Stimulated activated CD4-positive, alpha-beta T cell treated with anti-CD3 and anti-CD28 coated beads, Interleukin-15, amount 100 ng/mL, for 48 hours (primary cell): Measurements from ENCODE around the gene ABTB1.
"Not testable (repeated sequence)": the region's sequence is repeated elsewhere in the genome, so short reads cannot be mapped to it uniquely, and the experiment has no call there.

Experiments
- DNase-seq, 2 donors: peaks; one replicate each; pipeline ENCODE4 v3.0.0-alpha.2; 2020; ENCODE audit warnings: low read depth in 2 of 2

ABTB1 gene

DNA sequence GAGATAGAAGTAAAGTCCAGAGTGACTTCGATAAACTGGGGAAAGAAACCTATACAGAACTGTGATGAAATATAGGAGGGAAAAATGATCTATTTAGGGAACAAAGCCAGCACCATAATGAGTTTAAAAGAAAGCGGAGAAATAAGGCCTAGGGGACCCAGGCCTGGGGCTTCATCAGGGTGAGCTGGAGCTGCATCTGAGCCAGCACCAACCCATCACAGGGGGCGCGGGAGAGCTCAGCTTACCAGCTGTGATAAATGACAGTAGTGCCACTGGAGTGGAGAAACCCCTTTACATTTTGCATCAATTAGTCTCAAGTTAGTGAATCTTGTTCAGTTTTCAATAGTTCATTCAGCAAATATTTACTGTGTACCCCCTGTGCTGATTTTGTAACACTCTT lies 22.5 kb upstream of the ABTB1 start:
- no peak for DNase-seq

DNA sequence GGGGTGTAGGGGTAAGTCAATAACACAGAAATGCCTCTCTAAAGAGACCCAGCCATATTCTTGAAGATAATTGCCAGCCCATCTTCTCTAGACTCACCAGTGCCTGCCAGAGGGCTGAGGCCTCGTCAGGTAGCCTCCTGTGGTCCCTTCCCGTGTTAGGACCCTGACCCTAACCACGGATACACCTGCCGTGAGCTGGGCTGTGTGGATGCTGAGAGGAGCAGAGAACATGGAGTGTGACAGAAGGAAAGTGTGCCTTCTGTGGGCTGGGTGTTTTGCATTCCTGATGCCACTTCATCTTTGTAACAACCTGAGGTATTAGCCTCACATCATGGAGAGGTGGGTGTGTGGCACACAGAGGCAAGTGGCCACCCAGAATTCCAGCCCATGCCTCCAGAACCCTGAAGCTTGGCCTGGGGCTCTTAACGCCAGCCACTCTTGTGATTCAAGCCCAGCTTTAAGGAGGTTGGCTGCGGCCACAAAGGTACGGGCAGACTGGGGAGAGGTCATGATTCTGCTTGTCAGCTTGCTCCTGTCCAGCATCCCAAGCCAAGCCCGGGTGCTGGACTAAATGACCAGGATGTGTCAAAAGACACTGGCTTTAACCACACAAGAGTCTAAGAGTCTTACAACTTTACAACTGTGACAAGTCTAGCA lies 21.1 kb upstream of the ABTB1 start:
- DNase-seq = no peak

DNA sequence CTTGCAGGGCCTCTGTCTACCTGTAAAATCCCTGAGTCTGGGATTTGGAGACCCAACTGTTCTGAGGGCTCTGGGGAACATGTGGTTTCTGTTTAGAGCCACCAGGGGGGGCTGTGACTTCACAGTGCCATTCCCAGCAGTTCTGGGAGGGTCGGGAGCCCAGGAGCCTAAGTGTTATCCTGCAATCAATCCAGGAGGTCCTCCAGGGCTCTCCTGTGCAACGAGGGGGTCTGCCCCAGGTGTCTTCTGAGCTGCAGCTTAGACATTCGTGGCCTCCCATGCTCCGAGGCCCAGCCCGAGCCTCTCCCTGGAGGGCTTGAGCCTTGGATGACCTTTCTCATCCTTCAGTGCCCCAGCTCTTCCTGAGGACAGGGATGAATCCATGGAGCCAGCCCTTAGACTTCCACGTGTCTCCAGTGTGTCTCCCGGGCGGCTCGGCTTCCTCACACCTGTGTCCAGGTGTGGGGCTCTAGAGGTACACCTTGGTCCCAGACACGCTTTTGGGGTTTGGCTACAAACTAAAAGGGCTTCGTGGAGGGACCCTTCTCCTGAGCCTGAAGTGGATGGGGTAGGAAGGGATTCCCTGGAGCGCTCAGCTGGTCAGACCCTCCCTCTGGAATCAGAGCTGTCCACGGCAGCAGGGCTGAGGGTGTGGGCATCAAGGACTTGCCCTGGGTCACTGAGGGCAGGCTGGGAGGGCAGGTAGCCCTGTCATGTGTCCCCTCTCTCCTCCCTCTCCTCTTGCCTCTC lies 20.3 kb upstream of the ABTB1 start:
- DNase-seq = no peak

DNA sequence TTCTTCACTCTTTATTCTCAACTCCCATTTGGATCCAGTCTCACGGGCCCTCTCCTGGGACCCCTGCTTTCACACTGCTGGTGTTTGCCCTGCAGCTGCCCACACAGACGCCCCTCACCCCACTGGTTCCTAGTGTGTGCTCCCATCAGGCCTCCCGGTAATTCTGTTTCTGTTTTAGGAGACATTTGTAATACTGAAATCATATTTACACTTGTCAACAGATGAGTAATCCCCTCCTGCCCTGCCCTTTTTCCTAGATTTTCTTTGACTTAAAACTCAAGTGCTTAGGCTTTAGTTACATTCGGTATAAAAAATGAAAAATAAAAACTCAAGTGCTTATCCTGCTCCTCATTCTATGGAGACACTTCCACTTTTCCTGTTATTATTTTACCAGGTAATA lies 18.4 kb upstream of the ABTB1 start:
- no peak for DNase-seq

DNA sequence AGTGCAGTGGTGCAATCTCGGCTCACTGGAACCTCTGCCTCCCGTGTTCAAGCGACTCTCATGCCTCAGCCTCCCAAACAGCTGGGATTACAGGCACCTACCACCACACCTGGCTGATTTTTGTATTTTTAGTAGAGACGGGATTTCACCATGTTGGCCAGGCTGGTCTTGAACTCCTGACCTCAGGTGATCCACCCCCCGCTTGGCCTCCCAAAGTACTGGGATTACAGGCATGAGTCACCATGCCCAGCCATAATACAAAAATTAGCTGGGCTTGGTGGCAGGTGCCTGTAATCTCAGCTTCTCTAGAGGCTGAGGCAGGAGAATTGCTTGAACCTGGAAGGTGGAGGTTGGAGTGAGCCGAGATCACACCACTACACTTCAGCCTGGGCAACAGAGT lies 17.8 kb upstream of the ABTB1 start:
- not testable (repeated sequence) for DNase-seq

DNA sequence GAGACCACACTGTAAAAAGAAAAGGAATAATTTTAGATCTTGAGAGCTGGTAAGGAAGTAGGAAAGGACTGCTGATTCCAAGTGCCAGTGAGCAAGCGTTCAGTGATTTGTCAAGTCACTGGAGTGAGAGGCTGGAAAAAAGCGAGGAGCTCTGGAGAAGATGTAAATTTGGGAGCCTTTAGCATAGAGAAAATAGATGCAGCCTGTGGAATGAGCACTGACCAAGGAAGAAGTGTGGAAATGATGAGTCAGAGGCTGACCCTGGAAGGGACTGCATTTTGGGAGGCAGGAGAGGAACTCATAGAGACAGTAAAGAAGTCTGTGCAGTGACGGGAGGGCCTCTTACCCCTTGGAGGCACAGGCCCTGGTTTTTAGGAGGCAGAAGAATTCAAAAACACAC lies 17.1 kb upstream of the ABTB1 start:
- DNase-seq = no peak

DNA sequence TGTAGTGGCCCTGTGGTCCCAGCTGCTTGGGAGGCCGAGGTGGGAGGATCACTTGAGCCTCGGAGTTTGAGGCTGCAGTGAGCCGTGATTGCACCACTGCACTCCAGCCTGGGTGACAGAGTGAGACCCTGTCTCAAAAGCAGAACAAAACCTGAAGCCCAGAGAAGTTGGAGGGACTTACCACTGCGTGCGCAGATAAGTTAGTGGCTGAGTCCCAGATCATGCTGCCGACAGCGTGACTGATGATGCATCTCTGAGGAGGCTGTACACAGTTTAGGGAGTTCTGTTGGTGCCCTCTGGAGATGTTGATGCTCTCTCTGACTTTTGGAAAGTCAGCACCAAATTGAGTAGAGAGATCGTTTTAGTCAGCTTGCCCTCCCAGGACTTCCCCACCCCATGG lies 15.8 kb upstream of the ABTB1 start:
- no peak for DNase-seq

DNA sequence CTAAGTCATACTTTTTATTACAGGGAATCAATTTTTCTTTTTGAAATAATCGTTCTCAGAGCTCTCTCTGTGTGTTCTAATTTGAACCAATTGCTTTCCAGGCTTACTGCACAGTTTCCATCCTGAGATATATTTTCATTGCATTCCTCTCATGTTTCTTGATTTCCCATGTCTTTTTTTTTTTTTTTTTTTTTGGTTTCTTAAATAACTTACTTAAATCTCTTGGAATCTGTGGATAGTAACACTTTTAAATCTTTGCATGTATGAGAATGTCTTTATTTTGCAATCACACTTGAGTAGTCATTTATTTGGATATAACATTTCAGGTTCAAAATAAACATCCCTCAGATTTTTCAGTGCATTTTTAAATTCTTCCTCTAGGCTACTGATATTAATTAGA lies 14.5 kb upstream of the ABTB1 start:
- DNase-seq = no peak

DNA sequence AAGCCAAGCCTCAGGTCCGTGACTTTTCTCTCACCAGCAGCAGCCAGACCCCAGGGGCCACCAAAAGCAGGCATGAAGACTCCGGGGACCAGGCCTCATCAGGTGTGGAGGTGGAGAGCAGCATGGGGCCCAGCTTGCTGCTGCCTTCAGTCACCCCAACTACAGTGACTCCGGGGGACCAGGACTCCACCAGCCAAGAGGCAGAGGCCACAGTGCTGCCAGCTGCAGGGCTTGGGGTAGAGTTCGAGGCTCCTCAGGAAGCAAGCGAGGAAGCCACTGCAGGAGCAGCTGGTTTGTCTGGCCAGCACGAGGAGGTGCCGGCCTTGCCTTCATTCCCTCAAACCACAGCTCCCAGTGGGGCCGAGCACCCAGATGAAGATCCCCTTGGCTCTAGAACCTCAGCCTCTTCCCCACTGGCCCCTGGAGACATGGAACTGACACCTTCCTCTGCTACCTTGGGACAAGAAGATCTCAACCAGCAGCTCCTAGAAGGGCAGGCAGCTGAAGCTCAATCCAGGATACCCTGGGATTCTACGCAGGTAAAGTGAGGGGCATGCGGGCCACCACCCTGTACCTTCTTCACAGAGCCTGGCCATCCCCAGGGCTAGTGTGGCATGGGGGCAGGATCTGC lies 12.0 kb upstream of the ABTB1 start:
- no peak for DNase-seq

DNA sequence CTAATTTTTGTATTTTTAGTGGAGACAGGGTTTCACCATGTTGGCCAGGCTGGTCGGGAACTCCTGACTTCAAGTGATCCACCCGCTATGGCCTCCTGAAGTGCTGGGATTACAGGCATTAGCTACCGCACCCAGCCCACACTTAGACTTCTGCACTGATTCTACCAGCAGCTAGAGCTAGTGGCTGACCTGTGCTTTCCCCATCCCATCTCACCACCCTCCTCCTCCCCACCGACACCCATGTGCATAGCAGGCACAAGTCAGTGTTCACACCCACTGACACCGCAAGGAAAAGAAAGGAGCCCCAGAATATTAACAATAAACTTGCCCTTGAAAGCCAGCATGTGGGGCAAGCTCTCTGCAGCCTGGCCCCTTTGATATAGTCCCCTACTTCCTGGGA lies 11.2 kb upstream of the ABTB1 start:
- no peak for DNase-seq

DNA sequence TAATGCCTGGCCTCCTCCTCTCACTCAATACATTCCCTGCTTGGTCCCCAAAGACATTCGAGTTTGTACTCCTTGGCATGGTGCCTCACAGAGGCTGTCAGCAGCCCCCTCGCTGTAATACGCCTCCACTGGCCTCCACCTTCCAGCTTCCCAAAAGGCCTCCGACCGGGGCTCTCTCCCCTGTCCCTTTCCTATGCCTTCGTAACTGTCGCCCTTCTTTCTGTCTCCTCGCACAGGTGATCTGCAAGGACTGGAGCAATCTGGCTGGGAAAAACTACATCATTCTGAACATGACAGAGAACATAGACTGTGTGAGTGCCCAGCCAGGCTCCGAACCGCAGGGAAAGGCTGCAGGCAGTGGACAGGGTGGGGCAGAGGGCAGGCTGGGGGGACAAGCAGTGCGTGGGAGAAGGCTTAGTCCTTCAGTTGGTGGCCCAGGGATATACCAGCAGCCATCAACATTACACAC lies 10.7 kb upstream of the ABTB1 start:
- no peak for DNase-seq

DNA sequence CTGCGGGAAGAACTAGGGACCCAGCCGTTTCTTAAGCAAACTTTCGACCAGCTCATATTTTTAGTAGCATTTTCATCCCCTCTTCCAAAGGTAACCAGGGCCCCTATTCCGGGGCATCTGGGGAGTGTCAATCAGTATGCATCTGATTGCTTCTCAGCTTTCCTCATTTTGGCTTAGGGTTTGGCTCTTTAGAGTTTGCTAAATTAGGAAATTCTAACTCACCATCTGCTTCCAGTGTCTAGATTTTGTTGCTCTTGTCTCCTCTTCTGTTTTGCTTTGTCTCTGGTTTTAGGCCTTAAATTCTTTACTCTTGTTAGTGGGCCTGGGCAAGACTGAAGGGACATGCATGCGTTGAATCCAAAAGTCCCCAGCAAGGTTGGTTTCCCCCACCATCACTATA lies 9.6 kb upstream of the ABTB1 start:
- DNase-seq = no peak

DNA sequence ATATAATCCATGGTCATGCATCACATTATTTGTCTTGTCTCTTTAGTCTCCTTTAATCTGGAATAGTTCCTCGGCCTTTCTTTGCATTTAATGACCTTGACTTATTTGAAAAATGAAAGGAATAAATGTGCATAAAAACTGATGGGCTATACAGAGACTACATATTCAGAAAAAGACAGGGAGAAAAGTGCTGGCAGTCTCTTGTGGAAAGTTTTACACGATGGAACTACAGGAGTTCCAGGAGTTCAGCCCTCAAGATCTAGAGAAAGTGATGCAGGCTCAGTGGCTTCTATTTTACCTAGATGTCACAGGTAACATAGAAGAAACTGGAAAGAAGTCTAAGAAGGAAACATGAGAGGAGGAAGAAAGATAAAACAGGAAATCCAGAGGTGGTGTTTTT lies 7.6 kb upstream of the ABTB1 start:
- no peak for DNase-seq

DNA sequence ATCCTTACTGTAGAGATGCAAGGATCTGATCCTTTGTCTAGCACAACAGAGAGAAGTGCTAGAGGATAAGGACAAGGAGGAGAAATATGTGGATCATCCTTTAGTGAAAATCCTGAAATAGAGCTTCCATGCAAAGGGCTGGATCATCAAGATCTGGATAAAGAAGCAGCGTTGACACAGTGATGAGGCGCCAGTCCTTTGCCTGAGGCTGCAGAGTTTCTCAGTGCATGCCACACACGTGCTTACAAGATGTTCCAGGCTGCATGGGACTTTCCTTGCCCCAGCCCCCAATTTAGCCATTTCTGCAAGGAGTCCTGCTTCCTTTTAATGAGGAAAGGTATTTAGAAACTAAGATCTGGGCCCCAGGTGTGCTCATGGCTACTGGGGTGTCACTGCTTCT lies 7.2 kb upstream of the ABTB1 start:
- DNase-seq = no peak

DNA sequence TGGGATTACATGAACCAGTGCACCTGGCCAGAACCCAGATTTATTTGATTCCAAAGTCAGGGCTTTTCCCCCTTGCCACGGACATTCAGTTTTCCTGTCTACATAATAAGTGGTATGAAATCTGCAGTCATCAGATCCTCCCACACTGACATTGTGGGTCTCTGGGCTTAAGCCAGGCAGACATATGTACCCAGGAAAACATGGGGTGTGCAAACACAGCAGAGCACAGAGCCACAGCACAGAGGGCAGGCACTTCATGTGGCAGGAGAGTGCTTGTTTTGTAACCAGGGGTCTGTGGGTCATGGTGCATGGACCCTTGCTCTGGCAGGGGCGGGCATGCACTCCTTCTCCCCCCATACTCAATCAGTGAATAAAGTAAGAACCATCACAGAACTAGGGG lies 6.1 kb upstream of the ABTB1 start:
- DNase-seq = no peak

DNA sequence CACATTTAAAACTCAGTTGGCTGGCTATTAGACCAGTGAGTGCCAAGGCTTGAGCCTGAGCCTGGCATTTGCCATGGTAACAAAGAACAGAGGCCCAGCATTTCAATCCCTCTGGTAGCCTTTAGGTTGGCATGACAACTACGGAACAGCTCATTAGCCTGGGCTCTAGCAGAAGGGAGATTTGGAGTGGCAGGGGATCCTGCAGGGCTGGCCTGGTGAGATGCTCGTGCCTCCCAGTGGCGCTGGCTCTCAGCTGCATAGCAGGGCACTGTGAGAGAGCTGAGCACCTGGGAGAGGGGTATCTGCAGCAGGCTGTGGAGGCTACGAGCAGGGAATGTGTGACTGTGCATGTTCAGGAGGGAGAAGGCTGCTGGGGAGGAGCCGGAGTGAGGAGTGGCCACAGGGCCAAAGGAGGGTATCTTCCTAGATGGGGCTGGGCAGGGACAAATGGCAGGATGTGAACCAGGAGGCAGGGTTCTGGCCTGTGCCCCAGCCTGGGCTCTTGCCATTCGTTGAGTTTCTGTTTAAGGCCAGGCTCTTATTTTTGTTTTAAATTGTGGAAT lies 5.6 kb upstream of the ABTB1 start:
- DNase-seq = no peak

DNA sequence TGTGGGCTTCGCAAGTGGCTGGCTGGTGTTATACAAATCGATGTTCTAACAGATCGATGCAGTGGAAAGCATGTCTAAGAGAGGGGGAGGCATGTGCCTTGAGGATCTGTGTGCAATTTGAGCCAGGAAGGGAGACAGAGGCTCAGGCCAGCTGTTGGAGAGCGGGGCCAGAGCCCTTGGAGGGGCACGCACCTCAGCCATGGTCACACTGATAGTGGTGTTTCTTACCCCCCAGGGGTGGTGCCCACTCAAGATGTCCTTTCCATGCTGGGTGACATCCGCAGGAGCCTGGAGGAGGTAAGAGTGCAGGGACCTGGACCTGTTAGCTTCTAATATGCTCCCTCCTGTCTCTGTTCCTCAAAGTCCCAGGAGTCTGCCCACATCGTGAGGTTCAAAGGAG lies 3.8 kb upstream of the ABTB1 start:
- DNase-seq = no peak

DNA sequence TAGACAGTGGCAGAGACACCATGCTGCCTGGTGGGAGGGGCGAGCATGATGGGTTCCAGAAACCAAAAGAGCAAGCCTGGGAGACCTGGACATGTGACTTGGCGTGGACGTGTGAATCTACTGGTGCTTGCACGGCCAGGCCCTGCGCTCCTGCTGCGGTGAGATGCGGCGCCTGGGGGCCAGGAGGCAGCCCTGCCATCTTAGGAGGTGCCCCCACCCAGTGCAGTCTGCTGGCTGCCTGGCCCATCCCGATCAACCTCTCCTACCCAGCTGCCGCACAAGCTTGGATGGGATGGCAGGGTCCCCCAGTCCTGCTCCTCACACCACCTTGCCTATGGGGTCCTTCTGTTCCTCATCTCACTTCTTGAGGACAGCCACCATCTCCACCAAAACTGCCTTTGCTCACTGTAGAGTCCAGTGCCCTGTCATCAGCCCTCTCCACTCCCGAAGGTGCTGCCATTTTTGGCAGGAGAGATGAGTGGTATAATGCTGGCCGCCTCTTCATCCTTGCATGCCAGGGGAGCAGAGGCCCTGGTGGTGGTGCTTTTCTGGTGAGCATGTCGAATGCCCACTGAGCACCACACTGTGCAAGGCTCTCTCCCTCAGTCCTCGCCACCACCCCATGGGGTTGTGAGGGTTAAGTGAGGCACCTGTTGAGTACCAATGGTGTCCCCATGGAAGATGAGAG lies 3.1 kb upstream of the ABTB1 start:
- no peak for DNase-seq

DNA sequence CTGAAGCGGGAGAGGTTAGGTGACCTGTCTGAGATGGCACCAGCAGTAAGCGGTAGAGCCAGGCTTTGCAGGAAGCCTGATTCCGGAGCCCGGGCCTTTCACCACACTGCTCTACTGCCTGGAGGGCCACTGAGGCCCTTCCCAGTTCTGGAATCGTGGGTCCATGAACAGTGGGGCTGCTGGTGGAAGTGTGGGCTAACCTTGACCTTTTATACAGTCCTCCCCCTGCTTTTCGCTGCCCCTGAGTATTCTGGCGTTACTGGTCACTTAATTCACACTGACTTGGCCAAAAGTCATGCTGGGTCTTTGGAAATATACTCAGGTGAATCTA lies 2.6 kb upstream of the ABTB1 start:
- DNase-seq = no peak

DNA sequence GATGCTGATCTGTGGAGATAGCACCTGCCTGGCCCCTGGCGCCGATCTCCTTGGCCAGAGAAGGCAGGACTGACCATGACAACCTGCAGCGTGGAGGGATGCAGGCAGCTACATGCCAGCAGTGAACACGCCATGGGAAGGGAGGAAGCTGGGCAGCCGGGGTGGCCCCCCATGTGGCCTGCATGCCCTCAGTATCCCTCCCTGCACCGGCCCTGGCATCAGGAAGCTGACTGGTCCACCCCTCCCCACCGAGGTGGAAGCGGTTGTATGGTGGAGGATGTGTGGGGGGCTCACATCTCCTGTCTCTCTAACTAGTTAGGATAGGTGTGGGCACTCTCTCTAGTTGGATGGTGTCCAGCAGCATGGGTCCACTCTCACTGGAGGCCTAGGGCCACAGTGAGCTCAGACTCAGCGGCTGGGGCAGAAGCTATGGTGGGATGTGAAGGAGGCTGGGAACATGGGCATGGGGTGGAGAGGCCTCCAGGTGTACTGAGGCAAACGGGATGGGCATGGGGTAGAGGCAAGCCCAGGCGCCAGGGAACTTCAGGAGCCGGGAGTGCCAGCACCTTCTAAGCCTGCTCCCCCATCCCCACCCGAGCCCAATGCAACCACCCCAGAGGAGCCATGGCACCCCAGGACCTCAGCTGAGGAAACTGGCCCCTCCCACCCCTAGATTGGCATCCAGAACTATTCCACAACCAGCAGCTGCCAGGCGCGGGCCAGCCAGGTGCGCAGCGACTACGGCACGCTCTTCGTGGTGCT lies 1.8 kb upstream of the ABTB1 start:
- no peak for DNase-seq

DNA sequence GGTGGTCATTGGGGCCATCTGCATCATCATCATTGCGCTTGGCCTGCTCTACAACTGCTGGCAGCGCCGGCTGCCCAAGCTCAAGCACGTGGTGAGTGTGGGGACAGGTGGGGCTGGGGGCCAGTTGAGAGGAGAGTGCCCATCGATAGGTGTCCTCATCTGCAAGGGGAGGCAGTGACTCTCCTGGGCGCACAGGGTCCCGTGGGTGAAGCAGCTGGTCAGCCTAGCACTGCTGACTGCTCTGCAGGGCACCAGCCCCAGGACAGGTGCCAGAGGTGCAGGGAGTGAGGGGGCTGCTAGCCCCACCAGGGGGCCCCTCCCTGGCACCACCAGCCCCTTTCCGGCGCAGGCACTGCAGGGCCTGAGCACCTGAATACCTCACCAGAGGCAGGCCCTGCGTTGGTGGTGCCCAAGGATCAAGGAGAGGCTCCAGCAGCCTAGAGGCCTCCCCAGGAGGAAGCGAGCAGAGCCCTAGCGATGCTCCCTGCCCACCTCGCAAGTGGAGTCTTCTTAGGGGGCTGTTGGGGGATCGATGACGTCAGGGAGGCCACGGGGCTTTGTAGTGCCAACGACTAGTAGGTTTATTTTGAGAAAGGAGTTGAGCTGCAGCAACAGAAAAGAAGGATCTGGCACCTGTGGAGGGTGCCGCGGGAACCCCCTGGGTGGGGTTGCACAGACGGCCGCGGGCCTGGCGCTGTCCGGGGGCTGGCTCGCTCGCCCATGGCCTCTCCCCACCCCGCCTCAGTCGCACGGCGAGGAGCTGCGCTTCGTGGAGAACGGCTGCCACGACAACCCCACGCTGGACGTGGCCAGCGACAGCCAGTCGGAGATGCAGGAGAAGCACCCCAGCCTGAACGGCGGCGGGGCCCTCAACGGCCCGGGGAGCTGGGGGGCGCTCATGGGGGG lies 976 bp upstream of the ABTB1 start:
- DNase-seq = peak in 1 of 2 donors; percentile 8
